HG03469 (cell line): ENCODE measurements around the gene SLC5A3.

Experiments used
- ATAC-seq: cut with Tn5 transposase; IDR thresholded peaks from one replicate; pipeline ENCODE4 v1.9.1; 2021; ENCODE audit warnings: mild to moderate bottlenecking, moderate library complexity, moderate number of reproducible peaks; ENCODE audit not compliant: unreplicated experiment

The SLC5A3 gene

GRCh38 chr21:34097442-34097841 is 24.1 kb downstream of the SLC5A3 start:
- no peak for ATAC-seq

DNA sequence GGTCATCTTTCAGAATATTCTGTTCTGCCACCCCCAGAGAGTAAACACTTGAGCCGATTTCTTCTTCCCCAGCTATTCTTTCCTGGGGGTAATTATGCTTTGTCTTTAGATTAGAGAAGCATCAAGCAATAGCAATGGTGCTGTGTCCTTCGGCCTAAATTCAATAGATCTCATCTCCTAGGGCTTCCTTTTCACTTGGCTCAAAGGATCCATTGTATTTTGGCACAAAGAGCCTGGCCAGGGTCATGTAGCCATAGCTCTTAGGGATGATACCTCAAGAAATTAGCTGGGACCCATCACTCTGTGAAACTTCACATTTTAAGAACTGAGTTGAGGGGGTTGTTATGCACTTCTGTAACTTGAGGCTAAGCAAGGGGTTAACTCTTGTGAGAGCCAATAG is 27.0 kb downstream of the SLC5A3 start:
- ATAC-seq, result no peak

GRCh38 chr21:34100790-34101189 is 27.4 kb downstream of the SLC5A3 start:
- no peak for ATAC-seq

DNA sequence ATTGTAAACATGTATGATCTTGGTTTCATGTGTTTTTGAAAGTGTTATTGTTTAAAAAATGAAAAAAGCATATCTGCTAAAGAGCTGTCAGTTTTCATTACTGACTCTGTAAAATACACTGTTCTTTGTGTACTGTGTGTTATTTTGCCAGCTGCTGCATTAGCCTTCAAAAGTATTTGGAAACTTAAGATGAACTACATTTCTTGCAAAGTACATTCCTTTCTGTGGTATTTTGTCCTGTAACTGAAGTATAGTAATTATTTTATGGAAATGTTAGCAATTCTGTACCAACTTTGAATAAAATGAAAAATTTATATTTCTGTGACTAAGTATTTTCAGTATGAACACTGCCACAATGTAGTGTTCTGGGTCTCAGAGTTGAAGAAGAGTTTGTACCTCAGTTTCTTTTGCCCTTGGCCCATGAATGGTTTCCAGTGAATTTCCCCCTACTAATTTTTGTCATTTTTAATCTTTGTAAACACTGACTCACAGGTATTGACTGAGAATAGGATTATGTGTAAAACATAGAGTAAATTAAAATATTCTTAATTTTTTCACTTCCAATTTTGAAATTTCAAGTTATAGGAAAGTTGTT is 32.7 kb downstream of the SLC5A3 start:
- no peak for ATAC-seq

- ATAC-seq, result no peak
Observed at GRCh38 chr21:34107606-34108005, 34.2 kb downstream of the SLC5A3 start.

GRCh38 chr21:34109075-34109474 is 35.7 kb downstream of the SLC5A3 start:
- ATAC-seq, result no peak

- ATAC-seq, result no peak
Observed at GRCh38 chr21:34110594-34111202, 37.3 kb downstream of the SLC5A3 start.

- ATAC-seq, result no peak
Observed at GRCh38 chr21:34112316-34113033, 39.1 kb downstream of the SLC5A3 start.

- ATAC-seq, result no peak
Observed at GRCh38 chr21:34113842-34114241, 40.5 kb downstream of the SLC5A3 start.

- no peak for ATAC-seq
Observed at GRCh38 chr21:34115160-34115559, 41.8 kb downstream of the SLC5A3 start.

DNA sequence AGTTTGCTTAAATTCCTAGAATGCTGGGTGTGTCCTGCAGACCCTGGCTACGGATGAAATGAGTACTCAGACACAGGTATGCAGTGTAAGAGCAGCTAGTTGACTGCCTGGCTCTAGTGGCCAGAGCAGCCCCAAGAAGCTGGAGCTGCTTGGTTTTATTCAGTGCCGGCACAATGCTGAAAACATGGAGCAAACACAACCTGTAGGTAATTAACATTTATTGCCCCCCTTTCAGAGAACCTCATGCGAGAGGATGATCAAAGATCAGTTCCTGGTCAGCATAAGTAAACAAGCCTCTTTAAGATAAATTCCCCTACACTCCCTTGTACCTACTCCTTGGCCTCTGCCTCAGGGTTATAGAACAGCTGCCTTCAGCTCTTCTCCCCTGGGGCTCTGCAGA is 43.2 kb downstream of the SLC5A3 start:
- no peak for ATAC-seq

DNA sequence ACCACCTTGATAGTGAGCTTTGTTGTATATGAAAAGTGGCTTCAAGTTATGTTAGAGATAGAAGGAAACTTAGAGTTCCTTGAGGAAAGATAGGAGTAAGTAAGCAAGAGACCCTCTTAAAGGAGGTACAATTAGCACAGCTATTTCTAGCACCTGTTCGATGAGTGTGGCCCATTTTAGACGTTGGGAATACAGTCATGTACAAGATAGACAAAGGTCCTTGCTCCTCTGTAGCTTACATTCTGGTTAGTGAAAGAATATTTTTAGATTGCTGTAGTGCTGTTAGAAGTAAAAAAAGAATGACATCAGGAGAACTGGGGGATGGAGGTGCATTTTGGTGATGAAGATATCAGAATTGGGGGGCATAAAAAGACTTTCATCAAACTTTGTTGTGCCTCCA is 47.5 kb downstream of the SLC5A3 start:
- no peak for ATAC-seq

GRCh38 chr21:34122047-34122446 is 48.7 kb downstream of the SLC5A3 start:
- ATAC-seq, result no peak
